ENCODE measurements around the gene ABCF3.

- TF ChIP-seq POLR2AphosphoS5 (IDR thresholded peaks at IDR 0.05) (no peak), POLR2A (IDR thresholded peaks at IDR 0.05) (no peak), EP300 (IDR thresholded peaks at IDR 0.05; ENCODE audit: low read depth) (no peak), CTCF (IDR thresholded peaks at IDR 0.05) (no peak)
Measured at GRCh38 chr3:184164648-184165330, 21.2 kb upstream of the ABCF3 start.
